M059J (cell line): ENCODE results near the gene SLC4A2. TPM values are rescaled to one million over a fixed set of nuclear protein-coding genes. Genes with fewer than 3 reads are reported as not detected.

Experiments used
- DNase-seq: peaks from one replicate; pipeline ENCODE4 v3.0.0-alpha.2; 2012; ENCODE audit warnings: low read depth
- total RNA-seq: library from RNA; depleted of rRNA; stranded (reverse); fragments of >200 nt; shearing (Covaris generic); gene quantifications from 2 replicates; pipeline ENCODE4 v1.2.3, GENCODE V29; 2014

The SLC4A2 gene
- total RNA-seq, 1 experiment from 2014 or later, result 101 TPM

GRCh38 chr7:151095123-151095797 is 35.9 kb downstream of the SLC4A2 start:
- DNase-seq, result no peak

DNA sequence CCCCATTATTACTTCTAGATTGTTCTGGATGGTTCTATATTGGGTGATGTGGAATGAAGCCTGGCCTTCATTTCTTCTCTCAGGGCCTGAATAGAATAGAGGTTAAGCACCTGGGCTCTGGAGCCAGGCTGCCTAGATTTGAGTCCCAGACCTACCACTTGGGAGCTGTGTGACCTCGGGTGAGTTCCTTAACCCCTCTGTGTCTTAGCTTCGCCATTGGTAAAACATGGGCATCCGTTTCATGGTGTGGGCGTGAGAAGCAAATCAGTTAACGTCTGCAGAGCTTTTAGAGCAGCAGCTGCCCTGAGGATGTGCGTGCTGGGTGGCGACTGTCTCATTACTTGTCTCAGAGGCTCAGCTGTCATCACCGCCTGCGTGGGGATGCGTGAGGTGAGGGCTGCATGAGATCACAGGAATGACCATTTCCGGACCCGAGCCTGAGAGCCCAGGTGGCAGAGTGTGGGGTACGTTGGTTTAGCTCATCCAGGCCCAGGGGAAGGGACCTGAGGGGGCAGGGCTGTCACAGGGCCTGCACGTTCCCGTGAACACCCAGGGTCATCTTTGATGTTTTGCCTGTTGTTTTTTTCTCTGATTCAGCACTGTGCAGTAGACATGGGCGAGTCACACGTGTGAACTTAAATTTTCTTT is 36.6 kb downstream of the SLC4A2 start:
- no peak for DNase-seq

GRCh38 chr7:151099486-151100211 is 40.3 kb downstream of the SLC4A2 start:
- DNase-seq, result no peak

DNA sequence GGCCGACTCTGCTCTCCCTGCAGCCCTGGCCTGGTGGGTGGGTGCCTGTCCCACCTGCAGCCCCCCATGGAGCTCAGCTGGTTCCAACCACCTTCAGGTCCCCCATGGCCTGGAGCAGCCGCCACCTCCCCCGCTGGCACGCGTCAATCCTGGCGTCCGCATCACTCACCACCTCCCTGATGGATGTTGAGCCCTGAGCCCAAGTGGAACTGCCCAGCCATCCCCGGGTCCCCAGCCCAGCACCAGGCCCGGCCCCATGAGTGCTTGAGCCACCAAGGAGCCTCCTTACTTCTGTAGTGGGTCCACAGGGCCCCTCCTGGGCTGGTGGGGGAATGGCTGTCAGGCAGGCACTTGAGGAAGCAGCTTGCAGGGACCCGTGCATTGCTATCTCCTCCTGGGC is 41.5 kb downstream of the SLC4A2 start:
- DNase-seq, result no peak

DNA sequence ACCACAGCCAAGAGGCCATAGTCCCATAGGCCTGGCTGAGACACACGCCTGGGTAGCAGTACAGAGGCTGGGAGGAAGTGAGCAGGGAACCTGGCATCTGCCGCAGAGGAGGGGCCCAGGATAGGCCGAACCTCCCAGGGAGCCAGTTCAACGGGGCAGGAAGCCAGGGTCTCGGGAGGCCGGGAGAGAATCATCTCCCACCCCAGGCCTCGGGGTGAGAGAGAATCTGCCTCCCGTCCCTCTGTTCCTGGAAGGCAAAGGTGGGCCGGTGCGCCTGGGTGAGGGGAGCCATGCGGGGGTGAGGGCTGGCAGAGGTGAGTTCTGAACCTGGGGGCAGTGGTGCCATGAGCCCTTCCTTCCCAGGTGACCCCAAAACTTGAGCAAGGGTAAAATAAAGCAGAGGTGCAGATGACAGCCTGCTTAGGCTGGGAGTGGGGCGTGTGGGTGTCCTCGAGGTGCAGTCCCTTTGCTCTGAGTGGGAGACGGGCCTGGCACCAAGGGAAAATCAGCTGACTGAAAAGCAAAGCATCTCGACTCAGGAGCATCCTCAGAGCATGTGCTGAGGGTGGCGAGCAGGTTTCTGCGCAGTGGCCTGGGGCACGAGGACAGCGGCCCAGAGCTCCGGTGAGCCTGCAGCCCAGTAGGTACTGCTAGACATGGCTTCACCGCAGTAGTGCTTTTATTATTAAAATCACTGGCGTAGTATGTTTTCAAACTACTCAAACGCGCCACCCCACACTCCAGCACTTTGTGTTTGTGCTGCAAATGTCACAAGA is 42.4 kb downstream of the SLC4A2 start:
- no peak for DNase-seq

DNA sequence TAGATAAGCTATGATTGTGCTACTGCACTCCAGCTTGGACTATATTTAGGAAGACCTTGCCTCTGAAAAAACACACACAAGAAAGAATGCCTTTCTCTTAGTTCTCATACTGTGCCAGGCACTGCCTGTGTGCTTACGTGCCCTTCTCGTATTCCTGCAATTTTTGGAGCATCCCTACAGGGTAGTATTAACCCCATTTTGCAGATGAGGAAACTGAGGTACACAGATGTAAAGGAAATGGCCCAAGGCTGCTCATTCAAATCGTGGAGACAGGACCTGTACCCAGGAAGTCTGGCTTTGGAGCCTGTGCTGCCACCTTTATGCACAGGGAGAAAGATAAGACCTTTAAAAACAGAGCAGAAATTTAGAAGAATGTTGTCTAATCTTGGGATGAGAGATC is 43.6 kb downstream of the SLC4A2 start:
- no peak for DNase-seq

DNA sequence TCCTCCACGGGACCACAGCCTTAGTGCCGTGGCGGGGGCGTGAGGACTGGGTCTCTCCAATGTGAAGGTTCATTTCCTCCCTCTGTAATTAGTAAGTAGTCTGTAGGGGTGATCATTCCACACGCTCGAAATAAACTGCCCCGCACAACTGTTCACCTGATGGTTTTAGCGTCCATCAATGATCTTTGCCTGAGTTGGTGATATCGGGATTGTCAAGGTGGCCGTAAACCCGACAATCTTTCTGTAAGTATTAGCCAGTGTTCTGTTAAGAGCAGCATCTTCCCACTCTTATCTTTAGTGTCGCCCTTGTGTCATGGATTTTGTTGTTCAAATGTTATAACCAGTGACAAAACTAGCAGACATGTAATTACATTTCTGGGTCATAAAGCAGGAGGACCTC is 44.6 kb downstream of the SLC4A2 start:
- DNase-seq, result no peak

DNA sequence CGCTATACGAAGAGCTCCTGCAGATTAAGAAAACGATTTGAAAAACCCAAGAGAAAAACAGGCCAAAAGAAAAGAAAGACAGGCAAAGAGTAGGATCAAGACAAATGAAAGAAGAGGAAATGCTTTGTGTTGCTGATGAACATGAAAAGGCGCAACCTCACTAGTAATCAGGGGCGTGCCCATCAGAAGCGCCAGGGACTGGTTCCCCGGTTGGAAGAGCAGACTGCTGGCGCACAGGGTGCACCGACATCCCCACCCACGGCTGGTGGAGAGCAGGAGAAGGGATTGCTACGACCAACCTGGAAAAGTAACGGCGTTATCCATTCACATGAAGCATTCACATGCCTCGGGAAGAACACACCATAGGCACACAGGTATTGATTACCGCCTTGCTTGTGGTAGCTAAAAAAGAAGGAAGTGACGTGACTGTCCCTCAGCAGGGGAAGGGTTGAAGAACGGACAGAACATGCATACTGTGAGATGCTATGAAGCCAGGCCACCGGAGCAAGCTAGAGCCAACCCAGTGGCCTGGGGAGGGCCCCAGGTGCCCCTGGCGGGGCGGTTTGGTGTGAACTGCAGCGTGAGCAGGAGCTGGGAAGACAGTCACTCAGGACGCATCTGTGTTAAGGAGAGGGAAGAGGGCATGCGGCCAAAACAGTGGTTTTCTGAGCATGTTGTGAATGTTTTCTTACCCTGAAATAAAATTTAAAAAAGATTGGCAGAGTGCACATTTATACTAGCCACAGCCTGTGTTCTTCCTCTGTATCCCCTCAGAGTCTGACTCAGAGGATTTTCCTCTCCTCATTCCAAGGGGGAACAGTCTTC is 45.2 kb downstream of the SLC4A2 start:
- DNase-seq, result peak; percentile 79

GRCh38 chr7:151107882-151108281 is 48.5 kb downstream of the SLC4A2 start:
- no peak for DNase-seq

- DNase-seq, result no peak
Measured at GRCh38 chr7:151109094-151110048, 50.0 kb downstream of the SLC4A2 start.

GRCh38 chr7:151110236-151110940 is 51.0 kb downstream of the SLC4A2 start:
- DNase-seq, result no peak

DNA sequence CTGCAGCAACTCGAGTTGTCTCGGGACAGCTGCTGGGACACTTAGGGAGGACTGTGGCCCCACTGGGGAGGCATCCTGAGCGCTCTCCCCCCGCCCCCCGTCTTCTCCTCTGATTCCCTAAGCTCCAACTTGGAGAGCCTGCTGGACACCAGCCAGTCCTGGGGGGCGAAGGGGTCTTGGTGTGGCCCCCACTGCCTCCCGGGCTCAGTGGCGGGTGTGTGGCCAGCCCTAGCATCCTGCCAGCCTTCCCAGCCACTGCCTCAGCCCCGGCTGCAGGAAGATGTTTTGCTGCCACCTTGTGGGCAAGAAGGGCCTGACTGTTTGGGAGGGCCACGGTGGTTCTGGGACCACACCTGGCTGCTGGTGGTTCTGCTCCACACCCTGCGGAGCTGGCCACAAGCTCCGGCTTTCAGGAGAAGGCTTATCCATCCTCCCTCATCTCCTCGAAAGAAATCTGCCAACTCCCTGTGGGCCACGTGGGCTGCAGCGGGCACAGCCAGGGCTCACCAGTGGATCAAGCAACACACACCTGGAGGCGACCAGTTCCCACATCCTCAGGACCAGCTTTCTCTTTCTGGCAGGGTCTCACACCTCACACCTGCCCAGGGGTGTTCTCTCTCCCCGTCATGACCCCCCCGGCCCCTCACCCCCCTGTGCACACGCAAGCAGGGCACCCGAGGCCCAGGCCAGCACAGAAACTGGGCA is 51.7 kb downstream of the SLC4A2 start:
- DNase-seq, result peak; percentile 67

DNA sequence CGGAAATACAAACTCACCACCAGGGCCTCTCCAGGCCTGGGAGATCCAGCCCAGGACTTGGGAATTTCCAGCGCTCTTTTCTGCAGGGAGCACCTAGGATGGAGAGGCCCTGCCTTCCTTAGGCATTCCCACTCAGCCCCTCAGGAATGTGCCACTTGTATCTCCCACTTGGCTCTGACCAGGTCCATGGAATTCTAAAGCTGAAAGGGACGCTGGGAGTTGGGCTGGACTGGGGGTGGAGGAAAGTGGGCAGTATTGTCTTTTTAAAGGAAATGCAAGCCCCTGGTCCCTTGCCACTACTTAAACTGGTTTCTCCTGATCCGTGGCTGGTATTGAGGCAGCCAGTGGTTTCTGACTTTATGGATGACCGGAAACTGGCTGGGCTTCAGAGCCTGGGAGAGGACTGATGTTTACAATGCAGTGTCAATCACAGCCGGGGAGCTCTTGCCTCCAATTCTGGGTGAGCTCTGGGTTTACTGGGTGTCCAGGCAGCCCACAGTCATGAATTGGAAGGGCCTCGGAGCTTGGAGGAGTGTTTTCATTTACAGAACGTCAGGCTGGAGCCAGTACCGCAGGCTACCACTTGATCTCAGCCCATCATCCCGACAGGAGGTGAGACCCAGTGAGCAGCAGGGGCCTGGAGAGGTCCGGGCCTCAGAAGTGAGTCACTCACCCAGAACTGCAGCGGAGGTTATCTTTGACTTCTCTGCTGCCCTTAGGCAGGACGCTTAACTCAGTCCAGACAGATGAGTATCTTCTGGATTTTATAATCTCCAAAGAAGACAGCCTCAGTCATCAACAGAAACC is 54.2 kb downstream of the SLC4A2 start:
- DNase-seq, result peak; percentile 93

DNA sequence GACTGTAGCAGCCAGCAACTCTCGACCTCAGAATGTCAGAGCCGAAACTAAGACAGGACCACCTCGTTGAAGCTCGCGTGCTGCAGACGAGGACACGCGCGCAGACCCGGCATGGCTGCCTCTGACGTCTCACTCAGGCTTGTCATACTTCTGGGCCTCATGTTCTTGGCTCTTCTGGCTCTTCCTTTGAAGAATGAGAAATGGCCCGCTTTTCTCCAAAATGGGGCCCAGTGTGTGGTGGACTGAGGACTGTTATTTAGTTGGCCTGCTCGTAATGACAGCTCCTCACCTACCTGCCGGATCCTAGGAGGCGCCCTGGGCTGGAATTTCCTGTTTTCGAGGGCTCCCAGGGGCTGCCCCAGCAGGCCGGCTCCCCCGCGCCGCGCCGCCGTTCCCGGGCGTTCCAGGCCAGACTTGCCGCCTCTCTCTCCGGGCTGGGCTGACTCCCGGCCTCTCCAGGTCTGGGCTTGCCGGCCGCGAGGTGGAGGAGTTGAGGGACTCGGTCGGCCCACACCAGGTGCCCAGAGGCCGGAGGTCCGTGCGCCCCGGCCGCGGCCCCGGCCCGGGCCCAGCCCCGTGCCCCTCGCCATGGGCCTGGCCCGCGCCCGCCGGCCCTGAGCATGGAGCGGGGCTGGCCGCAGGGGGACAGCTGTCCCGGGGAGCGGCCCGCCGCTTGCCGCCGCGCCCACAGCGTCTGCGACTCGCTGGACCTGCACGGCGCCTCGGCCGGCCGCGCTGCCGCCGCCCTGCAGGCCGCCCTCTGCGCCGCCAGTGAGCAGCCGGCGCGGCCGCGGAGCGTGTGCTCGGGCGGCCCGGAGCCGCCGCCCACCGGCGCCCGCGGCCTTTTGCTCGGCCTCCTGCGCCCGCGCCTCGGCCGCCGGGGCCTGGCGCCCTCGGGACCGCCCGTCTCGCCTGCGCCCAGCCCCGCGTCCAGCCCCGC is 55.0 kb downstream of the SLC4A2 start:
- DNase-seq, result no peak

GRCh38 chr7:151115121-151115835 is 55.9 kb downstream of the SLC4A2 start:
- no peak for DNase-seq

DNA sequence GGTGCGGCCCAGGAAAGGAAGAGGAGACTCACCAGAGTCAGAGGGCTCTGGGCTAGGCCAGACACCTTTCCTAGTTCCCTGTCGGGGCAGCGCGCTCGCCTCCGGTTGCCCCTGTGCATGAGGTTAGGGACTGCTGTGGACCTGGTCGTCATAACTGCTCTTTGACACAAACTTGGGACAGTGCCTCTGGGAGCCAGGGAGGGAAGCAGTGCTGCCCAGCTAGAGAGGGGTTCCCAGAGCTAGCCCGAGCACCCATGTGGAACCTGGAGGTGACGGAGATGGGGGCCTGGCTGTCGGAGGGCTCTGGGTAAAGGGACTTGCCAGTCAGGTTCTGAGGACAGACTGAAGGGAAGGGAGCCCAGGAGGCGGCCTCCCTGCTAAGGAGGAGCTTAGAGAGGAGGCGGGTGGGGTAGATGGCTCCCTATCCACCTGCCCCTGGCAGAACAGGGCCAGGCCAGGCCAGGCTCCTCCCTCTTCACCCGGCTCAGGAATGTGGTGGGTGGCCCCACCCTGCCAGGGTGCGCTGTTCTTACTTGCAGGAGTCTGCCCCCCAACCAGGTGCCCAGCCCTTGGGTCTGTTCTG is 56.5 kb downstream of the SLC4A2 start:
- DNase-seq, result no peak
